ENCODE data around the gene ANKMY1.

ANKMY1 gene

DNA sequence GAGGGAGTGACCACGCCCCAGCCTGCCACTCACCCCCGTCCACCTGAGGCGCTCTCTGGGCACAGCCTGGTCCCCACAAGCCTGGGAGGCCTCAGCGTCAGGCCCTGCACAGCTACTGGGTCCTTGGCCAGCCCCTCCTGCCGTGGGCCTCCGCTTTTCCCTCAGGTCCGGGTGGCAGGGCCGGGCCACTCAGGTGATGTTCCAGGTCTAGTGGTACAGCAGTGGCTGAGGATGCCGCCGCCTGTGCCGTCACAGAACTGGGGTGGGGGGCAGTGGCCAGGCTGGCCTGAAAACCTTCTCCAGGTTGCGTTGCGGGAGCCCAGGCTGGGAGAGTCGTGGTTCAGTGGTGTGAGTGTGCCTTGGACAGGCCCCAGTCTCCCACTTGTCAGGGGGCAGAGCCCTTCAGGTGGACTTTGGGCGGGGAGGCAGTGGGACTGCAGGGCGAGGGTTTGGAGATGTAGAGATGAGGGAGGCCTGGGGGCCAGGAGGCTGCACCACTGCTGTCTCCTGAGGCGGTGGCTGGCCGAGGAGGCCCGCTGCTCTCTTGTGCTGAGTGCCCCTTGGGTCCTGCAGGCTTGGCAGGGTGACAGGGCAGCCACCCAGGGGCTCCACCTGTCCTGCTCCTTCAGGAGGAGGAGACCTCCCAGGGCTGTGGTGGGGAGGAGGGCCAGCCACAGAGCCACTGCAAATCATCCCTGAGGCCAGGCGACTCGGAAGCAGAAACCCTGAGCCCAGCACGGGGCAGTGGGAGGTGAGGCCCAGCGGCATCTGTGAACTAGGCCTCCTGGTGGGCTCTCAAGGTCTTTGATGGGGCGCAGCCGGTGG is 114.7 kb downstream of the ANKMY1 start:
- no peak for DNase-seq

DNA sequence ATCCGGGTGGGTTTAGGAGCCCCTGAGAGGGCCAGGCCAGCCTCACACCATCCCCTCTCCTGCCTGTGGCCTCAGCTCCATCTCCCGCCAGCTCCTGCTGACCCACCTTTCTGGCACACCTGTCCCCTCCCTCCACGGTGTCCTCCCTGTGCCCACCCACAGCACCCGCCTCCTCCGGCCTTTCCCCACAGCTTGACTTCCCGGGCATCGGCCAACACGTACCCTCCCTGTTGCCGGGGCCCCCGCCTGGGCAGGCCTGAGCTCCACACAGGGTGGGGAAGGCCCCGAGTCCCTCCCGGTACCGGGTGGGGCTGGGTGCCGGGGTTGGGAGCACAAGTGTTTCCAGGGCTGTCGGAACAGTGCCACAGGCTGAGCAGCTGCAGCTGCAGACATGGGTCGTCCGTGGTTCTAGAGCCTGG is 115.8 kb downstream of the ANKMY1 start:
- no peak for DNase-seq

GRCh38 chr2:240441326-240441992 is 116.3 kb downstream of the ANKMY1 start:
- no peak for DNase-seq

GRCh38 chr2:240440704-240441320 is 117.0 kb downstream of the ANKMY1 start:
- DNase-seq: no peak

GRCh38 chr2:240440251-240440650 is 117.5 kb downstream of the ANKMY1 start:
- DNase-seq: no peak

DNA sequence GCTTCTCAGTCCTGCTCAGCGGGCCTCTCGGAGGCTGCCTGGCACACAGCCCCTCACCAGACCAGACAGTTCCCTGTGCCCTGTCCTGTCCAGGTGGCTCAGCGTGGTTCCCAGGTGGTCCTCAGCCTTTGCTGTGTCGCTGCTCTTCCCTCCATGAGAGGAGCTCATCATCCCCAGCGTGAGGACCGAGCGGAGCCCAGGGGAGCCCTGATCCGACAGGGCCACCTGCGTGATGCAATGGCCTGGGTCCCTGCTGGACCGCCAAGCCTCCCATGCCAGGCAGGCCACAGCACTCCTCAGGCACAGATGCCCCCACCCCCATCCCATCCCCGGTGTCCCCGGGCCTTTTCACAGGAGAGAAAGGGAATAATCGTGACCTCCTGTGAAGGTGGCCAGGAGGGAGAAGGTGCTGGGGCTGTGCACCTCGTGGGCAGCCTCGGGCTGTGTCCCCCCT is 118.1 kb downstream of the ANKMY1 start:
- DNase-seq: no peak

DNA sequence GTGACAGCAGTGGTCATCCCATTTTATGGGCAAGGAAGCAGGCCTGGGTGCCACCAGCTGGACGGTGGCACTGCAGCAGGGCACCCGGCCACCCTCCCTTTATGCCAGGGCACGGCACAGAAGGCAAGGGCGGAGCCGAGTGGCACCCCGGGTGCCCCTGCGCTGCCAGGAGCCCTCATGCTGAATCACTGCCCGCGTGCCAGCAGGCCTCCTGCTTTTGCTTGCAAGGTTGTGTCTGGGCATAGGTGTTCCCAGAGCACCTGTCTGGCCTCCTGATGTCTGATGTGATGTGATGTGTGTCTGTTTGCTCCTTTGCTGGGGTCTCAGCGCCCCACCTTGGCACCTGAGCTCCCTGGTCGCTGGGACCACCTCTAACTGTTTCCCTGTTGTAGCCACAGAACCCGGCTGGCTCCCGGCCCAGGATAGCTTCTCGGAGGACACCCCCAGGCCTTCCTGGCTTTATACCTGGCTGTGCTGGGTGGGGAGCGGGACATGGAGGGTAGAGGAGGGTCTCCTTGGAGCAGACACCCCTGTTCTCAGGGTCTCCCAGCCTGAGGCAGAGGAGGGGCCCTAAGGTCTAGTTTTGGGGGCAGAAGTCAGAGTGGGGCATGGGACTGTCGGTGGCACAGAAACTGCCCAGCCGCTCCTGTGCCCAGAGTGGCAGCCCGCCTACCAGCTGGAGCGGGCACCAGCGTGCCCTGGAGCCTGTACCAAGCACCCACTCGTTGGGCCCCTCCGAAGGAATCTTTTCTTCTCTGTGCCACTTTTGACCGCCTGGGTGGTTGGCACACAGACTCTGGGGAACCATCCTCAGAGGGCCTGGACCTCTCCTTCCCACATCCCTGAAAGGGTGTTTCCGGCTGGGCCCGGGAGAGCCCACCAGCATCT is 118.7 kb downstream of the ANKMY1 start:
- DNase-seq: no peak

- DNase-seq: peak; percentile 70
These were observed 119.7 kb downstream of the ANKMY1 start for GRCh38 chr2:240437861-240438809.

GRCh38 chr2:240437551-240437860 is 120.3 kb downstream of the ANKMY1 start:
- no peak for DNase-seq

DNA sequence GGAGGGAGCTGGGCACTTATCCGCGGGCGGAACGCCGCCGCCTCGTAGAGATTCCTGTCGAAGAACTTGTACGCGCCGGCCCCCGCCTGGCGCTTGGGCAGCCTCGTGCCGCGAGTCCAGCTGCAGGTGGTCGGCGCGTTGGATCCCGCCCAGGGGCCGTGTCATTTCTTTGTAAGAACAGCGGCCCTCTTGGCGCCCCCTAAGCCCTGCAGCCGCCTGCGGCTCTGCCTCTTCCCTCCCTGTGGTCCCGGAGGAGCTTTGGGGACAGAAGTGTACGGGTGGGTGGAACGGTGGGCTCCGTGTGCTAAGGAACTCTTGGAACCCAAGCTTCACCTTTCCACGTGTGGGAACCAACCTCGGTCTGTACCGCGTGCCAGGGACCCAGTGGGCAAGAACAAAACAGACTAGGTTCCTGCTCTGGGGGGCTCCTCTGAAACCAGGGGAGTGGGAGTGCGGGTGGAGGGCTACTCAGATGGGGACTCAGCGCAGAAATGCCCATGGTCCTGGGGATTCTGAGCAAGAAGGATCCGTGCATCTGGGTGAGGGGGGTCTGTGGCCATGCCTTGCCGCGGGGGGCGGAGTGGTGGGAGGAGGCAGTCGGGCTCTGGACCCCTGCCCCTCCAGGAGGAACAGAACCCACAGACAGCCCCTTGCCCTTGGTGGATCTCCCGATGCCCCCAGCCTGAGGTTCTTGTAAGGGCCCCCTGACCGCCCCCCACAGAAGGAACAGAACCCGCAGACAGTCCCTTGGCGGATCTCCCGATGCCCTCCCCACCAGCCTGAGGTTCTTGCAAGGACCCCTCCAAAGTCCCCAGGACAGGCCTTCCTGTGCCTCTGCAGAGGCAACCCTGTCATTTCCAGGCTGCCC is 120.9 kb downstream of the ANKMY1 start:
- DNase-seq: no peak

GRCh38 chr2:240435948-240436682 is 121.7 kb downstream of the ANKMY1 start:
- no peak for DNase-seq

- peak; percentile 40 for DNase-seq
These were observed 122.3 kb downstream of the ANKMY1 start, which contains the start of gene GPC1 for GRCh38 chr2:240435457-240435947. Gene GPC1, plus strand, starts transcription at chr2:240435663. Its CDS starts 256 bp downstream, at chr2:240435919.

DNA sequence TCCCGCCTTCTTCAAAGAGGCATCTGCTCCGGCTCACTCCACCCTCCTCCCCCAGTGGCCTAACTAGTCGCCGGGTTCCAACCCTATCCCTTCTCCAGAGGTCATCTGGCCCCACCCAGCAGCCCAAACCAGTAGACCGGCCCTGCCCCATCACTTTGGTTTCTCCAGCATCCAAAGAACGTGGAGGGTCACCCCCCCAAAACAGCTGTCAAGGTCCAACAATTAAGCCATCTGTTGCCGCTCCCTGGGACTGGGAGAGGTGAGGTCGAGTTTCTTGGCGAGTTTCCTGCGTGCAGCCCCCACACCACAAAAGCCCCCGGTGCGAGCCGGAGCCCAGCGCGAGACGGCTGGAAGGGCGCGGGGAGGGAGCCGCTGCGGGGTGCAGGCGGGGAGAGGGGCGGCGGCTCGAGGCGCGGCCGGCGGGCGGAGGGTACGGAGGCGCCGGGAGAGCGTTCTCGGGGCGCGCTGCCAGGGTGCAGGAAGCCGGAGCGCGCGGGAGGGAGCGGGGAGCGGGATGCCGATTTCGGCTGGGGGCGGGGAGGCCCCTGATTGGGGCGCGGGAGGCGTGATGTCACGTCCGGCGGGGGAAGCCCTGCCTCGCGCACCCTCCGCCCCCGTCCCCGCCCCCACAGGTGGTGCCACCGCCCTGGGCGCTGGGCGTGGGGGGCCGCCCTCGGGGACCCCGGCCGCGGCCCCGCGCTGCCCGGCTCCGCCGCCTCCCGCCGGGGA is 122.9 kb downstream of the ANKMY1 start:
- peak; percentile 21 for DNase-seq

- no peak for DNase-seq
These were observed 123.6 kb downstream of the ANKMY1 start for GRCh38 chr2:240433973-240434727.

GRCh38 chr2:240432820-240433801 is 124.7 kb downstream of the ANKMY1 start:
- no peak for DNase-seq

GRCh38 chr2:240432430-240432819 is 125.4 kb downstream of the ANKMY1 start:
- DNase-seq: no peak

Measured in OCI-M1 (cell line).